ENCODE measurements around the gene ZNF862.
"Not testable (repeated sequence)": the region's sequence is repeated elsewhere in the genome, so short reads cannot be mapped to it uniquely, and the experiment has no call there.

Gene ZNF862

GRCh38 chr7:149823631-149824199 lies 14.5 kb upstream of the ZNF862 start:
- Histone ChIP-seq H3K27me3 (ENCODE audit: control insufficient read depth in 5 of 5, insufficient read depth in 4 of 5, low read length in 5 of 5) (peaks cover 0 to 13% (median 8%) of the 10 kb centered on the region in 5 donors), H3K9me3 (ENCODE audit: control insufficient read depth in 5 of 5, low read length in 5 of 5) (no peaks in the 10 kb centered on the region), H3K36me3 (ENCODE audit: control insufficient read depth in 5 of 5, insufficient read depth in 5 of 5, low read length in 5 of 5) (no peaks in the 10 kb centered on the region), H3K9ac (ENCODE audit: low read length in 5 of 5) (no peak overlapping the region), H3K4me3 (ENCODE audit: low read depth in 1 of 5, low read length in 5 of 5) (no peak overlapping the region), H3K27ac (ENCODE audit: low read depth, low read length) (no peak overlapping the region), H3K4me1 (ENCODE audit: control insufficient read depth in 5 of 5, insufficient read depth in 5 of 5, low read length in 5 of 5) (peaks cover 0 to 10% (median 0%) of the 10 kb centered on the region in 5 donors)

GRCh38 chr7:149824301-149824741 lies 13.9 kb upstream of the ZNF862 start:
- no peaks in the 10 kb centered on the region for H3K36me3 ChIP-seq (ENCODE audit: control insufficient read depth in 5 of 5, insufficient read depth in 5 of 5, low read length in 5 of 5)
- H3K4me3 ChIP-seq (ENCODE audit: low read depth in 1 of 5, low read length in 5 of 5): no peak overlapping the region
- no peak overlapping the region for H3K9ac ChIP-seq (ENCODE audit: low read length in 5 of 5)
- H3K4me1 ChIP-seq (ENCODE audit: control insufficient read depth in 5 of 5, insufficient read depth in 5 of 5, low read length in 5 of 5): peaks cover 0 to 10% (median 0%) of the 10 kb centered on the region in 5 donors
- no peaks in the 10 kb centered on the region for H3K9me3 ChIP-seq (ENCODE audit: control insufficient read depth in 5 of 5, low read length in 5 of 5)
- peaks cover 0 to 13% (median 8%) of the 10 kb centered on the region in 5 donors for H3K27me3 ChIP-seq (ENCODE audit: control insufficient read depth in 5 of 5, insufficient read depth in 4 of 5, low read length in 5 of 5)
- H3K27ac ChIP-seq (ENCODE audit: low read depth, low read length): no peak overlapping the region

- Histone ChIP-seq H3K4me3 (ENCODE audit: low read depth in 1 of 5, low read length in 5 of 5) (no peak overlapping the region), H3K4me1 (ENCODE audit: control insufficient read depth in 5 of 5, insufficient read depth in 5 of 5, low read length in 5 of 5) (peaks cover 0 to 10% (median 0%) of the 10 kb centered on the region in 5 donors), H3K9ac (ENCODE audit: low read length in 5 of 5) (no peak overlapping the region), H3K27me3 (ENCODE audit: control insufficient read depth in 5 of 5, insufficient read depth in 4 of 5, low read length in 5 of 5) (peaks cover 0 to 13% (median 8%) of the 10 kb centered on the region in 5 donors), H3K36me3 (ENCODE audit: control insufficient read depth in 5 of 5, insufficient read depth in 5 of 5, low read length in 5 of 5) (no peaks in the 10 kb centered on the region), H3K27ac (ENCODE audit: low read depth, low read length) (no peak overlapping the region), H3K9me3 (ENCODE audit: control insufficient read depth in 5 of 5, low read length in 5 of 5) (no peaks in the 10 kb centered on the region)
Observed at GRCh38 chr7:149824748-149825566, 13.2 kb upstream of the ZNF862 start.

- Histone ChIP-seq H3K9ac (ENCODE audit: low read length in 5 of 5) (no peak overlapping the region), H3K27ac (ENCODE audit: low read depth, low read length) (no peak overlapping the region), H3K9me3 (ENCODE audit: control insufficient read depth in 5 of 5, low read length in 5 of 5) (no peaks in the 10 kb centered on the region), H3K36me3 (ENCODE audit: control insufficient read depth in 5 of 5, insufficient read depth in 5 of 5, low read length in 5 of 5) (no peaks in the 10 kb centered on the region), H3K4me3 (ENCODE audit: low read depth in 1 of 5, low read length in 5 of 5) (no peak overlapping the region), H3K27me3 (ENCODE audit: control insufficient read depth in 5 of 5, insufficient read depth in 4 of 5, low read length in 5 of 5) (peaks cover 0 to 15% (median 10%) of the 10 kb centered on the region in 5 donors), H3K4me1 (ENCODE audit: control insufficient read depth in 5 of 5, insufficient read depth in 5 of 5, low read length in 5 of 5) (peaks cover 0 to 8% (median 0%) of the 10 kb centered on the region in 5 donors)
Observed at GRCh38 chr7:149825567-149826343, 12.4 kb upstream of the ZNF862 start.

GRCh38 chr7:149826344-149827088 lies 11.7 kb upstream of the ZNF862 start:
- H3K4me1 ChIP-seq (ENCODE audit: control insufficient read depth in 5 of 5, insufficient read depth in 5 of 5, low read length in 5 of 5): peaks cover 0 to 4% (median 0%) of the 10 kb centered on the region in 5 donors
- H3K9me3 ChIP-seq (ENCODE audit: control insufficient read depth in 5 of 5, low read length in 5 of 5): no peaks in the 10 kb centered on the region
- no peak overlapping the region for H3K4me3 ChIP-seq (ENCODE audit: low read depth in 1 of 5, low read length in 5 of 5)
- H3K36me3 ChIP-seq (ENCODE audit: control insufficient read depth in 5 of 5, insufficient read depth in 5 of 5, low read length in 5 of 5): no peaks in the 10 kb centered on the region
- H3K9ac ChIP-seq (ENCODE audit: low read length in 5 of 5): no peak overlapping the region
- no peak overlapping the region for H3K27ac ChIP-seq (ENCODE audit: low read depth, low read length)
- H3K27me3 ChIP-seq (ENCODE audit: control insufficient read depth in 5 of 5, insufficient read depth in 4 of 5, low read length in 5 of 5): peaks cover 5 to 21% (median 12%) of the 10 kb centered on the region in 5 donors

GRCh38 chr7:149827089-149827981 lies 10.8 kb upstream of the ZNF862 start:
- Histone ChIP-seq H3K4me1 (ENCODE audit: control insufficient read depth in 5 of 5, insufficient read depth in 5 of 5, low read length in 5 of 5) (peaks cover 0 to 4% (median 0%) of the 10 kb centered on the region in 5 donors), H3K27ac (ENCODE audit: low read depth, low read length) (no peak overlapping the region), H3K9me3 (ENCODE audit: control insufficient read depth in 5 of 5, low read length in 5 of 5) (no peaks in the 10 kb centered on the region), H3K9ac (ENCODE audit: low read length in 5 of 5) (no peak overlapping the region), H3K27me3 (ENCODE audit: control insufficient read depth in 5 of 5, insufficient read depth in 4 of 5, low read length in 5 of 5) (peaks cover 5 to 23% (median 12%) of the 10 kb centered on the region in 5 donors), H3K4me3 (ENCODE audit: low read depth in 1 of 5, low read length in 5 of 5) (no peak overlapping the region), H3K36me3 (ENCODE audit: control insufficient read depth in 5 of 5, insufficient read depth in 5 of 5, low read length in 5 of 5) (no peaks in the 10 kb centered on the region)

- Histone ChIP-seq H3K27me3 (ENCODE audit: control insufficient read depth in 5 of 5, insufficient read depth in 4 of 5, low read length in 5 of 5) (peaks cover 5 to 20% (median 12%) of the 10 kb centered on the region in 5 donors), H3K9ac (ENCODE audit: low read length in 5 of 5) (no peak overlapping the region), H3K4me1 (ENCODE audit: control insufficient read depth in 5 of 5, insufficient read depth in 5 of 5, low read length in 5 of 5) (no peaks in the 10 kb centered on the region), H3K4me3 (ENCODE audit: low read depth in 1 of 5, low read length in 5 of 5) (no peak overlapping the region), H3K36me3 (ENCODE audit: control insufficient read depth in 5 of 5, insufficient read depth in 5 of 5, low read length in 5 of 5) (no peaks in the 10 kb centered on the region), H3K9me3 (ENCODE audit: control insufficient read depth in 5 of 5, low read length in 5 of 5) (no peaks in the 10 kb centered on the region), H3K27ac (ENCODE audit: low read depth, low read length) (no peak overlapping the region)
Observed at GRCh38 chr7:149828357-149829309, 9.5 kb upstream of the ZNF862 start.

GRCh38 chr7:149830527-149830926 lies 7.6 kb upstream of the ZNF862 start:
- not testable (repeated sequence) for H3K9me3 ChIP-seq (ENCODE audit: control insufficient read depth in 5 of 5, low read length in 5 of 5); H3K36me3 ChIP-seq (ENCODE audit: control insufficient read depth in 5 of 5, insufficient read depth in 5 of 5, low read length in 5 of 5); H3K4me3 ChIP-seq (ENCODE audit: low read depth in 1 of 5, low read length in 5 of 5); H3K4me1 ChIP-seq (ENCODE audit: control insufficient read depth in 5 of 5, insufficient read depth in 5 of 5, low read length in 5 of 5); H3K9ac ChIP-seq (ENCODE audit: low read length in 5 of 5); H3K27ac ChIP-seq (ENCODE audit: low read depth, low read length)
- H3K27me3 ChIP-seq (ENCODE audit: control insufficient read depth in 5 of 5, insufficient read depth in 4 of 5, low read length in 5 of 5): peaks cover 5 to 14% (median 12%) of the 10 kb centered on the region in 5 donors

Measured in subcutaneous abdominal adipose tissue (tissue), 5 donors.